NB4 (cell line): Measurements from ENCODE around the gene PLEKHG4.

Experiments
- DNase-seq: peaks from one replicate; pipeline ENCODE4 v3.0.0; 2010; ENCODE audit warnings: low read depth
- H3K4me3 ChIP-seq: one replicate; pipeline ENCODE4 v1.5.1; 2011; ENCODE audit warnings: mild to moderate bottlenecking, low read depth, low read length, moderate library complexity
- MYC ChIP-seq: IDR thresholded peaks from 2 replicates; pipeline ENCODE4 v1.6.1; 2011; ENCODE audit warnings: low read depth, low read length
- POLR2A ChIP-seq: IDR thresholded peaks from 2 replicates; pipeline ENCODE4 v1.6.1; 2011; ENCODE audit warnings: mild to moderate bottlenecking; ENCODE audit not compliant: insufficient read length; ENCODE audit errors: extremely low read depth
- TF ChIP-seq, protein P1 (sequence below): IDR thresholded peaks from one replicate; pipeline ENCODE4 v1.5.1; 2012; ENCODE audit warnings: low read depth, low read length
- TF ChIP-seq, protein P2 (sequence below): IDR thresholded peaks from 2 replicates; pipeline ENCODE4 v1.6.1; 2011; ENCODE audit warnings: low read depth, low read length

PLEKHG4 gene

DNA sequence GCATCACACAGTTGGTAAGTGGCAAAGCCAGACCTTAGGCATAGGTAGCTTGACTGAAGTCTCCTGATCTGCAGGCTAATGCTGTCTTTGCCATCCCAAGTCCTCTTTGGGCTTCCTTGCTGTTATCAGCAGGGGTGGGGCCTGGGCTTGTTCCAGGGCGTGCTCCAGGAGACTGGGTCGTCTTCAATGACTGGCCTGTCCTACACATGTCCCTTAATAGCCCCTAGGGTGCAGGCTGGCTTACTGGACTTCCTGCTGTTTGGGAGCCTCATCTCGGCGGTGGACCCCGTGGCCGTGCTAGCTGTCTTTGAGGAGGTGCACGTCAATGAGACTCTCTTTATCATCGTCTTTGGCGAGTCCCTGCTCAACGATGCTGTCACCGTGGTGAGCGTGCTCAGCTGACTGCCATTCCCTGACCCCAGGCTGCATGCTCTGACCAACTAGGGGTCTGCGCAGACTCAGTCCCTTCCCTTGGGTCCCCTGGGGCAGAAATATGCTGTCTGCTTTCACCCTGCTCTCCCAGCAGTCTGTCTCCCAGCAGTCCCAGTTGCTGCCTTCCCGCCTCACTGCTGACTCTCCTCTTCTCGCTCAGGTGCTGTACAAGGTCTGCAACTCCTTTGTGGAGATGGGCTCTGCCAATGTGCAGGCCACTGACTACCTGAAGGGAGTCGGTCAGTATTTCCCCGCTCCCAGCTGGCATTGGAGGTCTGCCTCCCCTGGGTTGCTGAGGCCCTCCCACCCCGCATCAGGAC lies 24.4 kb upstream of the PLEKHG4 start:
- no peak for DNase-seq
- TF ChIP-seq MYC: no peak
- TF ChIP-seq, protein P1, sequence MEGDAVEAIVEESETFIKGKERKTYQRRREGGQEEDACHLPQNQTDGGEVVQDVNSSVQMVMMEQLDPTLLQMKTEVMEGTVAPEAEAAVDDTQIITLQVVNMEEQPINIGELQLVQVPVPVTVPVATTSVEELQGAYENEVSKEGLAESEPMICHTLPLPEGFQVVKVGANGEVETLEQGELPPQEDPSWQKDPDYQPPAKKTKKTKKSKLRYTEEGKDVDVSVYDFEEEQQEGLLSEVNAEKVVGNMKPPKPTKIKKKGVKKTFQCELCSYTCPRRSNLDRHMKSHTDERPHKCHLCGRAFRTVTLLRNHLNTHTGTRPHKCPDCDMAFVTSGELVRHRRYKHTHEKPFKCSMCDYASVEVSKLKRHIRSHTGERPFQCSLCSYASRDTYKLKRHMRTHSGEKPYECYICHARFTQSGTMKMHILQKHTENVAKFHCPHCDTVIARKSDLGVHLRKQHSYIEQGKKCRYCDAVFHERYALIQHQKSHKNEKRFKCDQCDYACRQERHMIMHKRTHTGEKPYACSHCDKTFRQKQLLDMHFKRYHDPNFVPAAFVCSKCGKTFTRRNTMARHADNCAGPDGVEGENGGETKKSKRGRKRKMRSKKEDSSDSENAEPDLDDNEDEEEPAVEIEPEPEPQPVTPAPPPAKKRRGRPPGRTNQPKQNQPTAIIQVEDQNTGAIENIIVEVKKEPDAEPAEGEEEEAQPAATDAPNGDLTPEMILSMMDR: no peak
- TF ChIP-seq, protein P2, sequence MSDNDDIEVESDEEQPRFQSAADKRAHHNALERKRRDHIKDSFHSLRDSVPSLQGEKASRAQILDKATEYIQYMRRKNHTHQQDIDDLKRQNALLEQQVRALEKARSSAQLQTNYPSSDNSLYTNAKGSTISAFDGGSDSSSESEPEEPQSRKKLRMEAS: no peak
- H3K4me3 ChIP-seq: no peak overlapping the region

DNA sequence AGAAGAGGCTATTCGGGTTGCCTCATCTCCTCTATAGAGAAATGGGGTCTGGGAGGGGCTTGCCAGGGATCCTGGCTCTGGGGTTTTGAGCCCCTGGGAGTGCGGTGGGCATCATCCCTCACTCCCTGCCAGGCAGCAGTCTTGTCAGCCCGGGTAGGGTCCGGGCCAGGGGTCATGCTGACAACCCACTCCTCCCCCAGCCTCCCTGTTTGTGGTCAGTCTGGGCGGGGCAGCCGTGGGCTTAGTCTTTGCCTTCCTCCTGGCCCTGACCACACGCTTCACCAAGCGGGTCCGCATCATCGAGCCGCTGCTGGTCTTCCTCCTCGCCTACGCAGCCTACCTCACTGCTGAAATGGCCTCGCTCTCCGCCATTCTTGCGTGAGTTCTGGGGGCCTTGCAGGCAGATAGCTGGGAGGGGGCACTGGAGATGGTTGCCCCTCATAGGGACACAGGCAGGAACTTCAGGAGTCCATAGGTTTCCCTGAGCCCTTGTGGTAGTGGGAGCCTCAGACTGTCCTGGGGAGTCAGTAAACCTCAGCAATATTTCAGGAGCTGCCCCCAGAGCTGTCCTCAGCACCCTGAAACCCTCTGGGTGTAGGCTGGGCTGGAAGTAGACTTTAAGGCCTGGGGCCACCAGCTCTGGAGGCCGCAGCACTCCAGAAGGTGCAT lies 23.6 kb upstream of the PLEKHG4 start:
- H3K4me3 ChIP-seq: no peak overlapping the region
- TF ChIP-seq POLR2A: no peak
- TF ChIP-seq, protein P2: no peak
- no peak for TF ChIP-seq MYC
- TF ChIP-seq, protein P1: no peak
- no peak for DNase-seq

DNA sequence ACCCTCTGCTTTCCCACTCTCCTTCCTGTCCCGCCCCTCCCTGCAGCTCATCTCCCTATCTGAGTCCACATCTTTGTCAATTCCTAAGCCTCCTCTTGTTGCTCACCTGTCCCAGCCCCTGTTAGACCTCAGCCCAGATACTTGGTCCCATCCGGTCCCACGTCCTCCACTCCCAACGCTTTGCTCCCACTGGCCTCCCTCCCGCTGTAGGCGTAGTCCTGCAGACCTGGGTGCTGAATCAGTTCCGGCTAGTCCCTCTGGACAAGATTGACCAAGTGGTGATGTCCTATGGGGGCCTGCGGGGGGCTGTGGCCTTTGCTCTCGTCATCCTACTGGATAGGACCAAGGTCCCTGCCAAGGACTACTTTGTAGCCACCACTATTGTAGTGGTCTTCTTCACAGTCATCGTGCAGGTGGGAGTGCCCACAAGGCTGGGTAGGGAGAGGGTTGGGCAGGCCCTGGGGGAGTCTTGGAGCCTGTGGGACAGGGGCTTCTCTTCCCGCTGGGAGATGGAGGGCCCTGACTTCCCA lies 22.6 kb upstream of the PLEKHG4 start:
- DNase-seq: no peak
- no peak for TF ChIP-seq POLR2A

DNA sequence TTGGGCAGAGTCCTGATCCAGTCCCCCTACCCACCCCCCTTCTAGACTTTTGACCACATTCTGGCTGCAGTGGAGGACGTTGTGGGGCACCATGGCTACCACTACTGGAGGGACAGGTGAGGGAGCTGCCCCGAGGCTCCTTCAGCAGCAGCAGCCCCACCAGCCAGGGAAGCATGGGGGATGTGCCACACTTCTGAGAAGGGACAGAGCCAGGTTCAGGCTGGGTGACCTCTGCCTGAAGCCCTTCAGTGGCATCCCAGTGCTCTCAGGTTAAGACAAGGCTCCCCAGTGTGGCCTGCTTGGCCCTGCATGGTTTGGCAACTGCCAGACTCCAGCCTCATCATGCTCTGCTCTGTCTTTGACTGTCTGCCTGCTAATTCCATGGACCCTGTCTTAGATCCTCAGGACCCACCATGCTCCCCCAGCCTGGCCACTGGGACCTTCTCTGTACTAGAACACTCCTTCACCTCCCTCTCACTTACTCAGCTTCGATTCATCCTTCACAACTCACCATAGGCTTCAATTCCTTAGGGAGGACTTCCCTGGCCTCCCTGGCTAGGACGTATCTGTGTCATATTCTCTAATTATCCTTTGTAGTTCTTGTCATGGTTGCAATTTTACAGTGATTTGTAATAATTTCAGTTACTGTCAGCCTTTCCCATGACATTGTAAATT lies 21.7 kb upstream of the PLEKHG4 start:
- DNase-seq: no peak

More for the DNA sequence above, 22.6 kb upstream of the PLEKHG4 start:
- H3K4me3 ChIP-seq: no peak overlapping the region

DNA sequence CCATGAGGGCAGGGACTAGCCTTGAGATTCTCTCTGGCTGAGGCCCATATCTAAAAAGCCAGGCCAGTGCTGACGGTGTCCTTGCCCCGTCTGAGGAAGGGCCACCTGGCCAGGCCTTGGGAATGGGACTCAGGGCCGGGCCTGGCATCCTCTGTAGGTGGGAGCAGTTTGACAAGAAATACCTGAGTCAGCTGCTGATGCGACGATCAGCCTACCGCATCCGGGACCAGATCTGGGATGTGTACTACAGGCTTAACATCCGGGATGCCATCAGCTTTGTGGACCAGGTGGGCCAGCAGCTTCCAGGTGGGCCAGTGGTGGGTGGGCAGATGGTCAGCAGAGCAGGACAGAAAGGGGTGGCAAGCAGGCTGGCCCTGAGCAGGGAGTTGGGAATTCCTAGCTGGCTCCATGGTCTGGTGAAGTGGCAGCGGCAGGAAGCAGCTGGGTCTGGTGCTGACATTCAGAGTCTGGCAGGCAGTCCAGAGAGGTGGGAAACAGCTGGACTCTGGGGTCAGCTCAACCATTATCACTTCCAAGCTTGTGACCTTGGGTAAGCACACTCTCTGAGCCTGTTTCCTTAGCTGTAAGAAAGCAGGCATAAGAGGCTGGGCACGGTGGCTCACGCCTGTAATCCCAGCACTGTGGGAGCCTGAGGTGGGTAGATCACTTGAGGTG lies 21.0 kb upstream of the PLEKHG4 start:
- H3K4me3 ChIP-seq: no peak overlapping the region

More for the DNA sequence above, 21.7 kb upstream of the PLEKHG4 start:
- TF ChIP-seq, protein P2: no peak
- TF ChIP-seq, protein P1: no peak
- TF ChIP-seq POLR2A: no peak
- no peak for TF ChIP-seq MYC
- no peak overlapping the region for H3K4me3 ChIP-seq

More for the DNA sequence above, 21.0 kb upstream of the PLEKHG4 start:
- TF ChIP-seq, protein P2: no peak
- TF ChIP-seq POLR2A (no peak), MYC (no peak)
- TF ChIP-seq, protein P1: no peak
- DNase-seq: no peak
